Neuronal stem cell (in vitro differentiated cells): ENCODE results near the gene SCN3A.

ENCODE experiments used
- DNase-seq: peaks from one replicate; pipeline ENCODE4 v3.0.0-alpha.2; 2013; ENCODE audit warnings: low spot score
- H2AFZ ChIP-seq: one replicate; pipeline ENCODE4 v1.6.1; 2013; ENCODE audit warnings: mild to moderate bottlenecking, low read length, inconsistent platforms
- H2AK5ac ChIP-seq: 2 replicates; pipeline ENCODE4 v1.6.1; 2013; ENCODE audit warnings: low read depth, mild to moderate bottlenecking, inconsistent platforms, low read length, moderate library complexity, mixed read lengths
- H2BK120ac ChIP-seq: 2 replicates; pipeline ENCODE4 v1.6.1; 2013; ENCODE audit warnings: low read depth, mild to moderate bottlenecking, inconsistent platforms, low read length, moderate library complexity, mixed read lengths
- H2BK12ac ChIP-seq: one replicate; pipeline ENCODE4 v1.6.1; 2013; ENCODE audit warnings: low read length, inconsistent platforms
- H2BK15ac ChIP-seq: 2 replicates; pipeline ENCODE4 v1.6.1; 2013; ENCODE audit warnings: mild to moderate bottlenecking, low read length, inconsistent platforms, mixed read lengths
- H2BK5ac ChIP-seq: one replicate; pipeline ENCODE4 v1.6.1; 2013; ENCODE audit warnings: inconsistent platforms, mild to moderate bottlenecking, low read length, moderate library complexity
- H3K14ac ChIP-seq: one replicate; pipeline ENCODE4 v1.6.1; 2013; ENCODE audit warnings: low read length, inconsistent platforms
- H3K18ac ChIP-seq: 2 replicates; pipeline ENCODE4 v1.6.1; 2013; ENCODE audit warnings: low read length, inconsistent platforms
- H3K23ac ChIP-seq: 2 replicates; pipeline ENCODE4 v1.6.1; 2013; ENCODE audit warnings: low read depth, mild to moderate bottlenecking, mixed read lengths, low read length, inconsistent platforms; ENCODE audit not compliant: poor library complexity
- H3K27ac ChIP-seq: replicated peaks from 3 replicates; pipeline ENCODE4 v1.5.1; 2013; ENCODE audit warnings: low read length, inconsistent platforms
- H3K27me3 ChIP-seq, 3 experiments: 2 replicates each; pipeline ENCODE4 v1.6.1; 2013; ENCODE audit warnings: low read length in 3 of 3, mild to moderate bottlenecking in 2 of 3, inconsistent platforms in 1 of 3, low read depth in 1 of 3, mixed read lengths in 1 of 3, moderate library complexity in 1 of 3; ENCODE audit not compliant: control insufficient read depth in 3 of 3, insufficient read depth in 3 of 3
- H3K36me3 ChIP-seq, 2 donors: replicated peaks in 1 of 2; 2 replicates each; pipeline ENCODE4 v1.6.1; 2013; ENCODE audit warnings: low read length in 2 of 2; ENCODE audit not compliant: control insufficient read depth in 2 of 2, insufficient read depth in 2 of 2
- H3K4ac ChIP-seq: 2 replicates; pipeline ENCODE4 v1.6.1; 2013; ENCODE audit warnings: inconsistent platforms, mild to moderate bottlenecking, low read length, moderate library complexity
- H3K4me1 ChIP-seq, 2 donors: 1 replicate in 1 of 2; 2 replicates in 1 of 2; pipeline ENCODE4 v1.6.1; 2013; ENCODE audit warnings: low read length in 2 of 2, low read depth in 1 of 2; ENCODE audit not compliant: control insufficient read depth in 2 of 2, insufficient read depth in 1 of 2
- H3K4me2 ChIP-seq: one replicate; pipeline ENCODE4 v1.6.1; 2013; ENCODE audit warnings: mild to moderate bottlenecking, low read length, inconsistent platforms; ENCODE audit not compliant: insufficient read depth, poor library complexity, severe bottlenecking
- H3K4me3 ChIP-seq, 2 donors: 2 replicates each; pipeline ENCODE4 v1.5.1; 2013; ENCODE audit warnings: low read length in 2 of 2, mild to moderate bottlenecking in 2 of 2, inconsistent platforms in 1 of 2, moderate library complexity in 1 of 2
- H3K79me1 ChIP-seq: one replicate; pipeline ENCODE4 v1.6.1; 2013; ENCODE audit warnings: low read depth, mild to moderate bottlenecking, inconsistent platforms, low read length, moderate library complexity
- H3K9ac ChIP-seq: one replicate; pipeline ENCODE4 v1.6.1; 2013; ENCODE audit warnings: mild to moderate bottlenecking, low read depth, low read length, inconsistent platforms; ENCODE audit not compliant: poor library complexity
- H3K9me3 ChIP-seq, 2 donors: replicated peaks in 1 of 2; 2 replicates each; pipeline versions ENCODE3 to v1.6.1; 2013; ENCODE audit warnings: low read length in 2 of 2, mild to moderate bottlenecking in 2 of 2, inconsistent platforms in 1 of 2, low read depth in 1 of 2, mixed read lengths in 1 of 2, moderate library complexity in 1 of 2; ENCODE audit not compliant: control insufficient read depth in 2 of 2, insufficient read depth in 1 of 2
- H4K8ac ChIP-seq: one replicate; pipeline ENCODE4 v1.6.1; 2013; ENCODE audit warnings: low read depth, mild to moderate bottlenecking, inconsistent platforms, low read length, moderate library complexity
- H4K91ac ChIP-seq: one replicate; pipeline ENCODE4 v1.6.1; 2013; ENCODE audit warnings: low read length, low read depth, mild to moderate bottlenecking, inconsistent platforms; ENCODE audit not compliant: poor library complexity
- WGBS, 2 donors: extraction: QIAGEN DNeasy Blood & Tissue Kit; methylation state at CpG; one replicate each; pipeline ENCODE4 v1.1.7; 2013; ENCODE audit warnings: missing lambda C conversion rate in 2 of 2, mixed read lengths in 1 of 2; ENCODE audit not compliant: insufficient read length in 2 of 2, insufficient replicate concordance in 1 of 2; ENCODE audit errors: extremely low coverage in 2 of 2; 5-methylcytosine and 5-hydroxymethylcytosine counted together

The SCN3A gene

DNA sequence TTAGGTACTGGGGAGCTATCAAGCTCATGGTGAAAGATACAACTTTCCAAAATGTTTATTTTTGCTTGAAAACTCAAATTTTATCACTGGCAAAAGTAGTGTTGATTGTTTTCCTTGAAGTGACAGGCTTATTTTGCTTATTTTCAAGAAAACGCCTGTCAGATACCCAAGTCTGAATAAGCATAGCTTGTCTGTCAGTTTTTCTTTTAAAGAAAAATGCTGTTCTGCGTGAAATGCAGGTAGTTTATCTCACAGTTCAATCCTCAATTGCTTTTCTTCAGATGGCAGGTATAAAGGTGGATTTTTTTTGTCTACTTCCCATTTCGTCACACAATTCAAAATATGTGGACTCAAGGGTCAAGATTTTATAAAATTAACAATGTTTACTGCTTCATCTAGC is 145.9 kb downstream of the SCN3A start:
- Histone ChIP-seq H3K27me3 (no peaks in the 10 kb centered on the region), H3K9me3 (peaks cover 0 to 3% of the 10 kb centered on the region in 2 donors), H2BK5ac (no peak overlapping the region), H3K14ac (no peak overlapping the region), H3K23ac (no peak overlapping the region), H3K36me3 (no peaks in the 10 kb centered on the region), H4K91ac (no peak overlapping the region), H3K4ac (no peak overlapping the region), H3K4me1 (peaks cover 4 to 10% of the 10 kb centered on the region in 2 donors), H2BK120ac (no peak overlapping the region), H2AFZ (no peak overlapping the region), H3K4me3 (no peak overlapping the region), H3K27ac (no peak overlapping the region), H3K18ac (no peak overlapping the region), H3K4me2 (no peak overlapping the region), H2BK12ac (no peak overlapping the region), H3K79me1 (no peaks in the 10 kb centered on the region), H3K9ac (no peak overlapping the region), H2AK5ac (no peak overlapping the region), H2BK15ac (no peak overlapping the region), H4K8ac (no peak overlapping the region)
- DNase-seq, result no peak
- no CpG with 5 or more reads among the region's 3 CpGs for WGBS, 2 donors

DNA sequence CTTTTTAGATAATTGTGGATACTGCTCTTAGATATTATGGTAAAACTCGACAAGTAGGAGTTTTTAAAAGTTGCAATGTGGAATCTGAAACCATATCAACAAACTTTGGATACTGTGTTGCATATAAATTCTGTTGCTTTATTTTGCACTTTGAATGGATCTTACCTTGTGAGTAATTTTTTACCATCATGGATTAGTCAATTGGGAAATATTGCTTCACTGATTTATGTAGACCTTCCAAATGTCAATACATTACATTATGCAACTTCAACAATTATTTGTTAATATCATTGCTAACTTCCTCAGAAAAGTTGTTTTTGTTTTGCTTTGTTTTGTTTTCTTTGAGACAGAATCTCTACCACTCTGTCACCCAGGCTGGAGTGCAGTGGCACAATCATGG is 146.5 kb downstream of the SCN3A start:
- H2BK120ac ChIP-seq, result no peak overlapping the region
- no peak overlapping the region for H2BK15ac ChIP-seq
- H3K4ac ChIP-seq, result no peak overlapping the region
- DNase-seq, result no peak
- no peak overlapping the region for H3K23ac ChIP-seq
- peaks cover 0 to 3% of the 10 kb centered on the region in 2 donors for H3K9me3 ChIP-seq
- no peak overlapping the region for H2BK12ac ChIP-seq
- no peak overlapping the region for H3K27ac ChIP-seq
- H2AK5ac ChIP-seq, result no peak overlapping the region
- H3K9ac ChIP-seq, result no peak overlapping the region
- H3K79me1 ChIP-seq, result no peaks in the 10 kb centered on the region
- no peaks in the 10 kb centered on the region for H3K36me3 ChIP-seq
- no peak overlapping the region for H3K4me2 ChIP-seq
- H3K4me1 ChIP-seq, result peaks cover 4 to 10% of the 10 kb centered on the region in 2 donors
- no peak overlapping the region for H2AFZ ChIP-seq
- H3K4me3 ChIP-seq, result no peak overlapping the region
- H3K18ac ChIP-seq, result no peak overlapping the region
- H4K91ac ChIP-seq, result no peak overlapping the region
- H3K14ac ChIP-seq, result no peak overlapping the region
- H2BK5ac ChIP-seq, result no peak overlapping the region
- H4K8ac ChIP-seq, result no peak overlapping the region
- no CpG with 5 or more reads among the region's 1 CpG for WGBS, 2 donors
- no peaks in the 10 kb centered on the region for H3K27me3 ChIP-seq

DNA sequence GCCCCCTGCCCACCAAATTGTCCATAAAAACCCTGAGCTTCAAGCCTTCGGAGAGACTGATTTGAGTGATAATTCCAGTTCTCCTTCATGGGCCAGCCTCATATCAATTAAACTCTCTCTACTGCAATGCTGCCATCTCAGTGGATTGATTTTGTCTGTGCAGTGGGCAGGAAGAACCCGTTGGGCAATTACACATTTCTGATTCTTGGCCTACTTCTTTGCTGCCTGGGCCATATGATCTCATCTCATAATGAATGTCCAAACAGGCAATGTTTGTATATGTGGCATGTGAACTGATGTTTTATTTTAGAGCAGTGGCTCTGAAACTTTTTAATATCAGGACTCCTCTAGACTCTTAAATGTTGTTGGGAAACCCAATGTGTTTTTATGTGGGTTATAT is 147.3 kb downstream of the SCN3A start:
- no peak overlapping the region for H2BK15ac ChIP-seq
- no peak overlapping the region for H3K4me2 ChIP-seq
- H3K18ac ChIP-seq, result no peak overlapping the region
- H3K79me1 ChIP-seq, result no peaks in the 10 kb centered on the region
- H3K9ac ChIP-seq, result no peak overlapping the region
- no peaks in the 10 kb centered on the region for H3K27me3 ChIP-seq
- DNase-seq, result no peak
- no peak overlapping the region for H2AK5ac ChIP-seq
- no peak overlapping the region for H3K27ac ChIP-seq
- H2BK120ac ChIP-seq, result no peak overlapping the region
- H3K4me1 ChIP-seq, result peaks cover 4 to 10% of the 10 kb centered on the region in 2 donors
- H3K14ac ChIP-seq, result no peak overlapping the region
- no peak overlapping the region for H3K4me3 ChIP-seq
- H4K91ac ChIP-seq, result no peak overlapping the region
- peaks cover 0 to 3% of the 10 kb centered on the region in 2 donors for H3K9me3 ChIP-seq
- H2BK12ac ChIP-seq, result no peak overlapping the region
- H4K8ac ChIP-seq, result no peak overlapping the region
- H2AFZ ChIP-seq, result peak overlapping the region; percentile 41
- no CpG with 5 or more reads among the region's 2 CpGs for WGBS, 2 donors
- no peak overlapping the region for H3K4ac ChIP-seq
- no peaks in the 10 kb centered on the region for H3K36me3 ChIP-seq
- no peak overlapping the region for H3K23ac ChIP-seq
- H2BK5ac ChIP-seq, result no peak overlapping the region

DNA sequence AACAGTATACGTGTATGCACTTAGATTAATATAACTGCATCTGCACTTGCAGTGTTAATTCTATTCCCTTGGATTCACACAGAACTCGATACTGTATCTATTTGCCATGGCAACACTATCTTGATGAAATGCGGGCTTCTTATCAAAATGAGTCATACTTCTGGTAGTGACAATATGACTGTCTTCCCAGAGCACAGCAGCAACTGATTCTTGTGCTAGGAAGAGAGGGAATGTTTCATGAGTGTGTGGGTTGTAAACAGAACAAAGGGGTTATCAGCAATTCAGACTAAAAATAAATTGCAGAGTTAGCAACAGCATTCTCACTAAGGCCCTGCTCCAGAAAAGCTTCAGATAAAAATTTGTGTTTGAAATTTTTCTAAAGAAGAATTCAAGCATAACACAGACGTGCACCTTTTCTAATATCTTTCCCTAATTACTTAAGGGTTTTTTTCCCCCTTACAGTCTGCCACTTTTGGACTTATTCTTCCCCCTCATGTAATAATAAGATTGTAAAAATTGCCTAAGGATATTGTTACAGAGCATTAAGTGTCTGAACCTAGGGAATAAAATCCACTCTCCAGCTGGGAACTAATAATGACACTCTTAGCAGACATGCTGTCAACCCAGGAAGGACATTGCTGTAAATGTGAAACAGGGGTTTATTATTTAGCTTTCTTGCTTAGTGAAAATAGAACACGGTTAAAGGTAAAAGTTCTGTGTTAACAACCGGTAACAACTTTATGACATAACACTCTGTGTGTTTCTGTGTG is 148.6 kb downstream of the SCN3A start:
- Histone ChIP-seq H3K79me1 (no peaks in the 10 kb centered on the region), H2BK5ac (no peak overlapping the region), H3K4ac (no peak overlapping the region), H4K8ac (no peak overlapping the region), H3K9me3 (peaks cover 0 to 3% of the 10 kb centered on the region in 2 donors), H3K9ac (no peak overlapping the region), H3K27me3 (no peaks in the 10 kb centered on the region), H3K23ac (no peak overlapping the region), H4K91ac (no peak overlapping the region), H2AK5ac (no peak overlapping the region), H2BK12ac (no peak overlapping the region), H3K4me3 (no peak overlapping the region), H2BK120ac (no peak overlapping the region), H3K36me3 (no peaks in the 10 kb centered on the region), H3K4me1 (peaks cover 4 to 10% of the 10 kb centered on the region in 2 donors), H2AFZ (peak overlapping the region; percentile 47), H3K18ac (no peak overlapping the region), H3K4me2 (no peak overlapping the region), H2BK15ac (no peak overlapping the region), H3K27ac (no peak overlapping the region), H3K14ac (no peak overlapping the region)
- no CpG with 5 or more reads among the region's 6 CpGs for WGBS, 2 donors
- DNase-seq, result no peak
